Measurements from ENCODE around the gene SPAM1.

Gene SPAM1

GRCh38 chr7:123916240-123916724 is 8.8 kb upstream of the SPAM1 start:
- no peaks in the 10 kb centered on the region for H3K36me3 ChIP-seq
- no peaks in the 10 kb centered on the region for H4K20me1 ChIP-seq

GRCh38 chr7:123917878-123918277 is 7.2 kb upstream of the SPAM1 start:
- Histone ChIP-seq H3K4me3 (no peak overlapping the region), H3K9me3 (replicated peaks in 1 of 11) (0 out of 22 replicates have a peak, but pooled peaks cover 0 to 3% (median 0%) of the 10 kb centered on the region in 11 experiments), H4K20me1 (no peaks in the 10 kb centered on the region), H3K4me1 (no peaks in the 10 kb centered on the region), H3K36me3 (no peaks in the 10 kb centered on the region), H3K27me3 (no peaks in the 10 kb centered on the region), H3K27ac (no peak overlapping the region), H3K9ac (no peak overlapping the region), H3K4me2 (no peak overlapping the region)
- TF ChIP-seq Cebpa-rat (IDR thresholded peaks at IDR 0.05) = no peak

More at GRCh38 chr7:123916240-123916724, 8.8 kb upstream of the SPAM1 start:
- Histone ChIP-seq H3K27ac (no peak overlapping the region), H3K9me3 (replicated peaks in 1 of 11) (no peaks in the 10 kb centered on the region), H3K4me2 (no peak overlapping the region; a peak in 1 of 22 replicates), H3K9ac (no peak overlapping the region), H3K4me3 (no peak overlapping the region), H3K27me3 (no peaks in the 10 kb centered on the region), H3K4me1 (no peaks in the 10 kb centered on the region)
- TF ChIP-seq Cebpa-rat (IDR thresholded peaks at IDR 0.05) = no peak

DNA sequence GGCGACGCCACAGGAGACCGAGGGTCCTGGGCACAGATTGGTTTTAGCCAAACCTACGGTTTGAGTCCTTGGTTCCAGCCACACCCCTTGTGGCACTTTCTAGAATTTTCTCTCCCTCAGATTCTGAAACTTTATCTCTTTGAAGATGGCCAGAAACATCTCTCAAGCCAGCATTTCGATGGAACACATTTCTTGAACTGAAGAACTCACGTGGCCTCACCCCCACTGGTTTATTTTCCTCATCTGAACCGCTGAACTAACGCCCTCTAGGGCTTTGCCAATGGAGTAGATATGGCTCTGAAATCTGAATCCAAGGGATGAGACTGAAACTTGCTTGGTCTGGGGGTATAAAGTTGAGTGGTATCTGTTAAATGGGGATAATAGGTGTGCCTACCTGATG is 6.7 kb upstream of the SPAM1 start:
- no peak for TF ChIP-seq Cebpa-rat (IDR thresholded peaks at IDR 0.05)
- Histone ChIP-seq H4K20me1 (no peaks in the 10 kb centered on the region), H3K4me1 (no peaks in the 10 kb centered on the region), H3K27me3 (no peaks in the 10 kb centered on the region), H3K27ac (no peak overlapping the region), H3K9ac (no peak overlapping the region), H3K36me3 (no peaks in the 10 kb centered on the region), H3K4me2 (no peak overlapping the region), H3K9me3 (replicated peaks in 1 of 11) (0 out of 22 replicates have a peak, but pooled peaks cover 0 to 6% (median 0%) of the 10 kb centered on the region in 11 experiments), H3K4me3 (no peak overlapping the region)

GRCh38 chr7:123923599-123923998 is 1.4 kb upstream of the SPAM1 start:
- Histone ChIP-seq H3K4me3 (no peak overlapping the region), H3K4me2 (no peak overlapping the region), H3K27me3 (no peaks in the 10 kb centered on the region), H3K4me1 (no peaks in the 10 kb centered on the region), H3K9ac (no peak overlapping the region), H3K36me3 (no peaks in the 10 kb centered on the region), H4K20me1 (no peaks in the 10 kb centered on the region), H3K27ac (no peak overlapping the region), H3K9me3 (replicated peaks in 1 of 11) (peaks cover 0 to 10% (median 0%) of the 10 kb centered on the region in 11 experiments; a peak in 3 of 22 replicates)
- TF ChIP-seq Cebpa-rat (IDR thresholded peaks at IDR 0.05) = no peak

DNA sequence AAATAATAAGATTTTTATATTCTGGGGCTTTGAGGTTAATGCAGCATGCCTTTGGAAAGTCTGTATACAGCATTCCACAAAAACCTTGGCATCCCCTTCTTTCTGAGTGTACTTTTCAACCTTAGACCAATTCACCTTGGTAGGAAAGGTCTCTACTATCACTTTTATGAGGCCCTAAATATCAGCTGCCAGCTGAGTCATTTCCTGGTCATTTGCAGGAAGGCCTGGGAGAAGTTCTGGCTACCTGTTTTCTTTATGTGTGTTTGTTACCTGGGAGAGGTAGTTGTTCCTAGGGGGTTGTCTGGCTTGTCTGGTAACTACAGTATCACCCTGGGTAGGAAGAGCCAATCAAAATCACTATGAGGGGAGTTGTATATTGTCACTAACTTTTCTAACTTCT is 4.1 kb downstream of the SPAM1 start:
- H3K9me3 ChIP-seq (replicated peaks in 1 of 11) = peaks cover 0 to 2% (median 0%) of the 10 kb centered on the region in 11 experiments; a peak in 2 of 22 replicates
- no peaks in the 10 kb centered on the region for H4K20me1 ChIP-seq
- H3K36me3 ChIP-seq = no peaks in the 10 kb centered on the region
- no peaks in the 10 kb centered on the region for H3K27me3 ChIP-seq
- no peak overlapping the region for H3K27ac ChIP-seq
- no peak for TF ChIP-seq Cebpa-rat (IDR thresholded peaks at IDR 0.05)
- no peak overlapping the region for H3K9ac ChIP-seq
- H3K4me1 ChIP-seq = no peaks in the 10 kb centered on the region
- no peak overlapping the region for H3K4me2 ChIP-seq
- no peak overlapping the region for H3K4me3 ChIP-seq

DNA sequence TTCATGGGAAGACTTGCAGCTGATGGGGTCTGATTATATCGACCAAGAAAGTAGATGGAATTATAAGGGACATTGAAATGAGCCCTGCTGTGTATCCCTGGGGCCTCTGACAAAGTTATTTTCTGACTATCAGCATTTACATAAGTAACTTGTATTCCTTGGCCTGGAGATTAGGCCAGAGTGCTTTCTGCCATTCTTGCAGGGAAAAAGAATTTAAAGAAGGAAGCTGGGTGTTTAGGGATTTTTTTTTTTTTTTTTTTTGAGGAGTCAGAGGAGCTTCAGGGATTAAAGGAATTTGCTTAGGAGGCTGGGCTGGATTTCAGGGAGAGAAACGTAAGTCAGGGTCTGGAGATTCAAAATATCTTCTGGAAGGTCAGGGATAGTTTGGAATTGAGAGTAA is 4.6 kb downstream of the SPAM1 start:
- TF ChIP-seq Cebpa-rat (IDR thresholded peaks at IDR 0.05) = no peak
- H3K9ac ChIP-seq = no peak overlapping the region
- no peak overlapping the region for H3K4me3 ChIP-seq
- no peaks in the 10 kb centered on the region for H3K9me3 ChIP-seq (replicated peaks in 1 of 11)
- H3K36me3 ChIP-seq = no peaks in the 10 kb centered on the region
- H4K20me1 ChIP-seq = no peaks in the 10 kb centered on the region
- no peaks in the 10 kb centered on the region for H3K27me3 ChIP-seq
- no peak overlapping the region for H3K4me2 ChIP-seq
- H3K27ac ChIP-seq = no peak overlapping the region
- H3K4me1 ChIP-seq = no peaks in the 10 kb centered on the region

DNA sequence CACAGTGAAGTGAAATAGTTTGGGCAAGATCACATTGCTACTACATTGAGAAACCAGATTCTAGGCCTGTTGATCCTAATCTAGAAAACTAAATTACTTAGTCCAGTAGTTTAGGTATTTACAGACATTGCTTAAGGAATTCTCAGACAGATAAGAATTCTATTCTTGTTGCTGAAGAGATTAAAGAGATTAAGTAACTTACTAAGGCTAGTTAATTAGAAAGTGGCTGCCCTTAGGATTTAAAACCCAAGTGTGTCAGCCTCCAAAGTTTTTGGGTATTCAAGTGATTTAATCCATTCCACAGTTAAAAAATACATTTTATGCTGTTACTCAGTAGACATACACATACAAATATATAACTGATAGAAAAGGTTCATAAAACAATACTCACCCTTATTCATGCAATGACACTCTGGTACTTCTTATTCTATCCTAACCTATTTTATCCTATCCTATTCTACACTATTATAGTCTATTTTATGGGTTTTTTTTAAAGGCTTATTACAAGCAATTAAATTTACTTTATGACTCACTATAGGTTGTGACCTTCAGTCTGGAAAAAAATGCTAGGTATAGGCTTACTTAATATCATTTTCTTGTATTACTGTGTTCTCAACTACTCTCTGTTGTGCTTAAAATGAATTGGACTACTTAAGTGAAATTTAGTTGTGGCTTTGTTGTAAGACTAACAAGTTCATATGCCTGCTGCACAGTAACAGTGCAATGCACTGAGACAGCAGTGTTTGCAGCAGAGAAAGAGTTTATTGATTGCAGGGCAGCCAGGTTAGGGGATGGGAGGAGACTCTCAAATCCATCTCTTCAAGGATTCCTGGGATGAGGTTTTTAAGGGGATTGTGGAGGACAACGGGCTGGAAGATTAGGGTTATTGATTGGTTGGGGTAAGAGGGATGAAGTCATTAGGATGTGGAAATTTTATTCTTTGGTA is 10.7 kb downstream of the SPAM1 start:
- H4K20me1 ChIP-seq = no peaks in the 10 kb centered on the region

GRCh38 chr7:123936388-123936787 is 11.3 kb downstream of the SPAM1 start:
- H3K9me3 ChIP-seq (replicated peaks in 1 of 11) = no peaks in the 10 kb centered on the region
- no peak overlapping the region for H3K4me2 ChIP-seq
- no peak for TF ChIP-seq Cebpa-rat (IDR thresholded peaks at IDR 0.05)
- H3K9ac ChIP-seq = no peak overlapping the region
- H3K4me1 ChIP-seq = no peaks in the 10 kb centered on the region; a peak in 1 of 20 replicates
- H4K20me1 ChIP-seq = no peaks in the 10 kb centered on the region
- H3K27me3 ChIP-seq = no peaks in the 10 kb centered on the region
- no peak overlapping the region for H3K27ac ChIP-seq
- no peak overlapping the region for H3K4me3 ChIP-seq
- no peaks in the 10 kb centered on the region for H3K36me3 ChIP-seq

More for the DNA sequence above, 10.7 kb downstream of the SPAM1 start:
- no peaks in the 10 kb centered on the region; a peak in 1 of 20 replicates for H3K4me1 ChIP-seq
- no peak overlapping the region for H3K27ac ChIP-seq
- no peaks in the 10 kb centered on the region for H3K36me3 ChIP-seq
- no peak for TF ChIP-seq Cebpa-rat (IDR thresholded peaks at IDR 0.05)
- H3K9ac ChIP-seq = no peak overlapping the region
- no peaks in the 10 kb centered on the region for H3K27me3 ChIP-seq
- no peak overlapping the region for H3K4me3 ChIP-seq
- H3K9me3 ChIP-seq (replicated peaks in 1 of 11) = no peaks in the 10 kb centered on the region
- H3K4me2 ChIP-seq = no peak overlapping the region

GRCh38 chr7:123939784-123940183 is 14.7 kb downstream of the SPAM1 start:
- TF ChIP-seq Cebpa-rat (IDR thresholded peaks at IDR 0.05) = no peak
- H3K4me3 ChIP-seq = no peak overlapping the region
- no peak overlapping the region for H3K27ac ChIP-seq

More at GRCh38 chr7:123939784-123940183, 14.7 kb downstream of the SPAM1 start:
- Histone ChIP-seq H4K20me1 (no peaks in the 10 kb centered on the region), H3K4me1 (no peaks in the 10 kb centered on the region; a peak in 1 of 20 replicates), H3K36me3 (no peaks in the 10 kb centered on the region), H3K9ac (no peak overlapping the region), H3K4me2 (no peak overlapping the region), H3K9me3 (replicated peaks in 1 of 11) (no peaks in the 10 kb centered on the region), H3K27me3 (no peaks in the 10 kb centered on the region)
